H1 (cell line): ENCODE measurements around the gene CIZ1. TPM values are rescaled to one million over a fixed set of nuclear protein-coding genes. Genes with fewer than 3 reads are reported as not detected.
"Not testable (repeated sequence)": the region's sequence is repeated elsewhere in the genome, so short reads cannot be mapped to it uniquely, and the experiment has no call there.

Source experiments
- CTCF ChIA-PET: fragments of 300-600 bp; sonication (Branson Sonifier 250); formaldehyde crosslinking; loops from one replicate; lab custom pipeline; 2021; ENCODE audit not compliant: partially characterized antibody; lab: Charles Lee
- POLR2A ChIA-PET: fragments of 300-600 bp; sonication (Branson Sonifier 250); formaldehyde crosslinking; loops from one replicate; lab custom pipeline; 2021; ENCODE audit warnings: inconsistent platforms; ENCODE audit not compliant: partially characterized antibody; lab: Charles Lee
- DNase-seq, 2 experiments: peaks; one replicate each; pipeline versions ENCODE4 v3.0.0 to v3.0.0-alpha.2; 2010 to 2022; ENCODE audit warnings: low spot score in 2 of 2, low read depth in 1 of 2, mixed read lengths in 1 of 2
- FAIRE-seq: peaks from 2 replicates; lab custom pipeline; 2011; peaks lifted over from hg19 to GRCh38; lab: Jason Lieb, UNC
- H2AFZ ChIP-seq: 2 replicates; pipeline ENCODE4 v1.8.1; 2012; ENCODE audit warnings: low read length, inconsistent platforms
- H2AK5ac ChIP-seq: 2 replicates; pipeline ENCODE4 v1.6.1; 2013; ENCODE audit warnings: low read depth, low read length
- H2BK120ac ChIP-seq: replicated peaks from 2 replicates; pipeline ENCODE3; 2013; ENCODE audit warnings: low read depth, low read length, inconsistent platforms
- H2BK12ac ChIP-seq: 2 replicates; pipeline ENCODE4 v1.6.1; 2013; ENCODE audit warnings: low read depth, low read length
- H2BK15ac ChIP-seq: 2 replicates; pipeline ENCODE4 v1.6.1; 2013; ENCODE audit warnings: low read length
- H2BK20ac ChIP-seq: 2 replicates; pipeline ENCODE4 v1.6.1; 2013; ENCODE audit warnings: low read length
- H2BK5ac ChIP-seq: 2 replicates; pipeline ENCODE4 v1.6.1; 2013; ENCODE audit warnings: low read depth, low read length
- H3K14ac ChIP-seq: 2 replicates; pipeline ENCODE4 v1.6.1; 2013; ENCODE audit warnings: inconsistent platforms; ENCODE audit not compliant: insufficient read length
- H3K18ac ChIP-seq: 2 replicates; pipeline ENCODE4 v1.6.1; 2013; ENCODE audit warnings: low read length; ENCODE audit errors: extremely low read depth
- H3K23ac ChIP-seq: 2 replicates; pipeline ENCODE4 v1.6.1; 2013; ENCODE audit warnings: inconsistent platforms; ENCODE audit not compliant: insufficient read length
- H3K23me2 ChIP-seq: 2 replicates; pipeline ENCODE4 v1.6.1; 2013; ENCODE audit warnings: low read depth, low read length
- H3K27ac ChIP-seq: 2 replicates; pipeline ENCODE4 v1.6.1; 2011; ENCODE audit warnings: low read depth, low read length, inconsistent platforms
- H3K27me3 ChIP-seq, 4 experiments: replicated peaks in 1 of 4; 1 replicate in 1 of 4; 2 replicates in 3 of 4; pipeline versions ENCODE4 v1.6.1 to v1.8.1; 2011 to 2013; ENCODE audit warnings: low read length in 3 of 4, mild to moderate bottlenecking in 3 of 4, inconsistent platforms in 2 of 4, mixed read lengths in 2 of 4, moderate library complexity in 1 of 4; ENCODE audit not compliant: control insufficient read depth in 3 of 4, insufficient read depth in 3 of 4; ENCODE audit errors: extremely low read depth in 1 of 4
- H3K36me3 ChIP-seq, 4 experiments: 2 replicates each; pipeline versions ENCODE4 v1.6.1 to v1.8.1; 2011 to 2013; ENCODE audit warnings: mild to moderate bottlenecking in 4 of 4, low read length in 3 of 4, moderate library complexity in 2 of 4, control low read depth in 1 of 4, inconsistent platforms in 1 of 4; ENCODE audit not compliant: insufficient read depth in 4 of 4, control insufficient read depth in 2 of 4
- H3K4ac ChIP-seq: replicated peaks from 2 replicates; pipeline ENCODE3; 2013; ENCODE audit warnings: low read length, low read depth, mixed read lengths, inconsistent platforms; ENCODE audit not compliant: insufficient read length
- H3K4me1 ChIP-seq, 4 experiments: replicated peaks in 1 of 4; 1 replicate in 1 of 4; 2 replicates in 3 of 4; pipeline versions ENCODE4 v1.6.1 to v1.8.1; 2011 to 2013; ENCODE audit warnings: low read length in 3 of 4, inconsistent platforms in 2 of 4, mixed read lengths in 1 of 4; ENCODE audit not compliant: insufficient read depth in 4 of 4, control insufficient read depth in 3 of 4
- H3K4me2 ChIP-seq, 2 experiments: 2 replicates each; pipeline versions ENCODE4 v1.6.1 to v1.8.1; 2011 to 2013; ENCODE audit warnings: low read depth in 2 of 2, low read length in 2 of 2, control low read depth in 1 of 2, inconsistent platforms in 1 of 2, mild to moderate bottlenecking in 1 of 2; ENCODE audit not compliant: insufficient read depth in 1 of 2
- H3K4me3 ChIP-seq, 4 experiments: fragments of 200-600, 300-600 bp in 1 of 4; sonication (generic), shearing (Covaris generic), sonication (Bioruptor Twin) in 1 of 4; 2 replicates each; pipeline versions ENCODE4 v1.5.1 to v1.8.1; 2011 to 2016; ENCODE audit warnings: low read length in 4 of 4, low read depth in 3 of 4, control low read depth in 2 of 4, inconsistent platforms in 2 of 4, mild to moderate bottlenecking in 2 of 4, mixed read lengths in 1 of 4, moderate library complexity in 1 of 4; ENCODE audit not compliant: insufficient read depth in 2 of 4; ENCODE audit errors: extremely low read depth in 1 of 4
- H3K56ac ChIP-seq: replicated peaks from 2 replicates; pipeline ENCODE3; 2013; ENCODE audit warnings: low read depth, mild to moderate bottlenecking, mixed read lengths, low read length, inconsistent platforms; ENCODE audit not compliant: insufficient read length
- H3K79me1 ChIP-seq: 2 replicates; pipeline ENCODE4 v1.6.1; 2013; ENCODE audit warnings: low read depth, low read length, control low read depth
- H3K79me2 ChIP-seq, 2 experiments: 2 replicates each; pipeline versions ENCODE4 v1.6.1 to v1.8.1; 2012 to 2013; ENCODE audit warnings: low read length in 2 of 2, mild to moderate bottlenecking in 2 of 2, inconsistent platforms in 1 of 2; ENCODE audit not compliant: insufficient read depth in 2 of 2, control insufficient read depth in 1 of 2
- H3K9ac ChIP-seq, 4 experiments: replicated peaks in 1 of 4; 1 replicate in 1 of 4; 2 replicates in 3 of 4; pipeline versions ENCODE4 v1.6.1 to v1.8.1; 2011 to 2013; ENCODE audit warnings: low read depth in 3 of 4, low read length in 3 of 4, control low read depth in 2 of 4, mild to moderate bottlenecking in 2 of 4, moderate library complexity in 2 of 4, inconsistent platforms in 1 of 4; ENCODE audit errors: extremely low read depth in 1 of 4
- H3K9me3 ChIP-seq, 2 experiments: 2 replicates each; pipeline versions ENCODE4 v1.6.1 to v1.8.1; 2012 to 2013; ENCODE audit warnings: mild to moderate bottlenecking in 2 of 2, moderate library complexity in 2 of 2, control low read depth in 1 of 2, inconsistent platforms in 1 of 2, low read depth in 1 of 2, low read length in 1 of 2, mixed read lengths in 1 of 2; ENCODE audit not compliant: insufficient read depth in 2 of 2
- H4K20me1 ChIP-seq, 2 experiments: replicated peaks in 1 of 2; 2 replicates each; pipeline versions ENCODE3 to v1.8.1; 2011 to 2013; ENCODE audit warnings: inconsistent platforms in 2 of 2, low read length in 2 of 2, mild to moderate bottlenecking in 1 of 2; ENCODE audit not compliant: insufficient read depth in 2 of 2, control insufficient read depth in 1 of 2
- H4K5ac ChIP-seq: 2 replicates; pipeline ENCODE4 v1.6.1; 2013; ENCODE audit warnings: low read length, low read depth, mixed read lengths, inconsistent platforms; ENCODE audit not compliant: insufficient read length
- H4K8ac ChIP-seq: 2 replicates; pipeline ENCODE4 v1.8.0; 2013; ENCODE audit warnings: mild to moderate bottlenecking, moderate library complexity, low read length, inconsistent platforms; ENCODE audit not compliant: insufficient read depth; ENCODE audit errors: extremely low read depth
- H4K91ac ChIP-seq: replicated peaks from 2 replicates; pipeline ENCODE3; 2013; ENCODE audit warnings: low read length, mixed read lengths, inconsistent platforms; ENCODE audit not compliant: insufficient read length
- WGBS, 2 experiments: shearing (Covaris generic) in 1 of 2; methylation state at CpG; one replicate each; pipeline versions ENCODE4 v1.1.6 to v1.1.7; 2013 to 2015; ENCODE audit warnings: low lambda C conversion rate in 2 of 2, mixed read lengths in 2 of 2, inconsistent platforms in 1 of 2, low coverage in 1 of 2, missing lambda C conversion rate in 1 of 2; ENCODE audit not compliant: insufficient replicate concordance in 2 of 2, insufficient coverage in 1 of 2, insufficient read length in 1 of 2; ENCODE audit errors: extremely low coverage in 1 of 2, missing lambda C conversion rate in 1 of 2; 5-methylcytosine and 5-hydroxymethylcytosine counted together
- polyA plus RNA-seq, 7 experiments: library from polyadenylated mRNA; depleted of rRNA in 3 of 7; stranded (reverse) in 5 of 7; unstranded in 2 of 7; fragments of >200 nt in 5 of 7; fragments of 200-250 nt in 2 of 7; gene quantifications; 1 replicate in 5 of 7; 2 replicates in 1 of 7; 4 replicates in 1 of 7; pipeline versions ENCODE4 v1.2.1 to v1.2.3, GENCODE V29; 2011 to 2013; ENCODE audit warnings: missing spikeins in 2 of 7, mixed read lengths in 2 of 7
- total RNA-seq: library from RNA; stranded (reverse); fragmentation: NEBNext Ultra II Directional; extraction: Animal tissue kit (Norgen Biotek cat#: 25700); gene quantifications from 2 replicates; pipeline ENCODE4 v1.2.1, GENCODE V29; 2021

Gene CIZ1
- total and polyA plus RNA-seq, 2 of the 8 experiments (the other 6 are each of a cell fraction or from before 2014, with no cell fraction given), result 66.0 to 107 TPM

GRCh38 chr9:128131346-128131745 lies 60.0 kb downstream of the CIZ1 start:
- H3K56ac ChIP-seq, H3K27me3 ChIP-seq, H4K5ac ChIP-seq, H2BK15ac ChIP-seq, H2BK20ac ChIP-seq, H3K4me2 ChIP-seq, H3K79me2 ChIP-seq, H3K4ac ChIP-seq, H4K8ac ChIP-seq, H3K23ac ChIP-seq, H2BK5ac ChIP-seq, H2BK12ac ChIP-seq, H3K9ac ChIP-seq, H3K4me3 ChIP-seq, DNase-seq, H3K9me3 ChIP-seq, H3K36me3 ChIP-seq, H3K14ac ChIP-seq, H3K79me1 ChIP-seq, H4K20me1 ChIP-seq, H2AK5ac ChIP-seq, H3K18ac ChIP-seq, H3K4me1 ChIP-seq, H2AFZ ChIP-seq, H3K27ac ChIP-seq, POLR2A ChIA-PET, H4K91ac ChIP-seq, FAIRE-seq, H3K23me2 ChIP-seq, H2BK120ac ChIP-seq: not testable (repeated sequence)
- CTCF ChIA-PET, result interaction anchor here (0.6 to 9.9 kb wide), 5 partner anchors 12 to 188 kb away, joined by 3 to 74 read pairs (median 3); partner anchors contain the start of gene LCN2
- WGBS, 2 experiments, result 89% methylated on average over 8 of the region's 8 CpGs; no CpG with 5 or more reads in 1 of the 2 experiments

GRCh38 chr9:128130651-128131050 lies 60.7 kb downstream of the CIZ1 start:
- not testable (repeated sequence) for H3K36me3 ChIP-seq, H3K23ac ChIP-seq, H4K91ac ChIP-seq, H2AK5ac ChIP-seq, H3K27ac ChIP-seq, H2BK15ac ChIP-seq, H2BK20ac ChIP-seq, H3K79me1 ChIP-seq, H2BK12ac ChIP-seq, H3K14ac ChIP-seq, H3K4me1 ChIP-seq, H4K8ac ChIP-seq, H3K4ac ChIP-seq, H3K27me3 ChIP-seq, H3K56ac ChIP-seq, H3K23me2 ChIP-seq, H3K9me3 ChIP-seq, H4K5ac ChIP-seq, DNase-seq, FAIRE-seq, H3K4me2 ChIP-seq, H4K20me1 ChIP-seq, H2BK120ac ChIP-seq, H2AFZ ChIP-seq, H3K18ac ChIP-seq, H3K4me3 ChIP-seq, H3K9ac ChIP-seq, H2BK5ac ChIP-seq
- ChIA-PET CTCF (interaction anchor here (0.8 to 9.9 kb wide), 4 partner anchors 11 to 188 kb away, joined by 3 to 74 read pairs (median 11); partner anchors contain the start of gene LCN2), POLR2A (interaction anchor here (3.2 to 4.2 kb wide), 2 partner anchors 13 to 30 kb away, joined by 13 to 21 read pairs; partner anchors contain the start of gene BBLN)
- peaks cover 0 to 14% of the 10 kb centered on the region in 2 experiments; a peak in 1 of 4 replicates for H3K79me2 ChIP-seq
- 70% methylated on average over 7 of the region's 7 CpGs; no CpG with 5 or more reads in 1 of the 2 experiments for WGBS, 2 experiments
